T-cell (primary cell): ENCODE results near the gene JMJD8. TPM values are rescaled to one million over a fixed set of nuclear protein-coding genes. Genes with fewer than 3 reads are reported as not detected.

Source experiments
- ATAC-seq, 4 experiments: fragments of 200-7000 bp in 3 of 4; fragments of 150-1000 bp in 1 of 4; cut with Tn5 transposase; replicated peaks in 1 of 4; 1 replicate in 3 of 4; 2 replicates in 1 of 4; pipeline ENCODE4 v1.10.0; 2021; ENCODE audit warnings: moderate library complexity in 3 of 4, mild to moderate bottlenecking in 2 of 4, moderate number of reproducible peaks in 1 of 4
- CTCF ChIA-PET, 2 donors: fragments of 300-600 bp; sonication (Branson Sonifier 250); formaldehyde crosslinking; loops; one replicate each; lab custom pipeline; 2022; ENCODE audit warnings: antibody characterized with exemption in 2 of 2; lab: Charles Lee
- POLR2A ChIA-PET, 2 donors: fragments of 300-600 bp; sonication (Branson Sonifier 250); formaldehyde crosslinking; loops; one replicate each; lab custom pipeline; 2022; ENCODE audit warnings: antibody characterized with exemption in 2 of 2; lab: Charles Lee
- DNase-seq, 35 experiments: peaks; one replicate each; pipeline versions ENCODE4 v3.0.0 to v3.0.0-alpha.2; 2013 to 2023
- H3K27ac ChIP-seq: one replicate; pipeline ENCODE4 v1.5.1; 2013; ENCODE audit warnings: low read length
- H3K27me3 ChIP-seq, 2 experiments: replicated peaks in 1 of 2; 1 replicate in 1 of 2; 2 replicates in 1 of 2; pipeline versions ENCODE4 v1.6.1 to v1.7.0; 2013; ENCODE audit warnings: low read length in 1 of 2, mixed read lengths in 1 of 2; ENCODE audit not compliant: control insufficient read depth in 2 of 2, insufficient read depth in 2 of 2; ENCODE audit errors: extremely low read depth in 1 of 2
- H3K36me3 ChIP-seq, 2 donors: 1 replicate in 1 of 2; 2 replicates in 1 of 2; pipeline versions ENCODE4 v1.6.1 to v1.7.0; 2013; ENCODE audit warnings: low read length in 1 of 2; ENCODE audit not compliant: control insufficient read depth in 2 of 2, insufficient read depth in 1 of 2; ENCODE audit errors: extremely low read depth in 1 of 2
- H3K4me1 ChIP-seq, 2 experiments: 1 replicate in 1 of 2; 2 replicates in 1 of 2; pipeline versions ENCODE4 v1.6.1 to v1.7.0; 2013; ENCODE audit warnings: low read length in 2 of 2, mixed read lengths in 1 of 2; ENCODE audit not compliant: insufficient read depth in 2 of 2, control insufficient read depth in 1 of 2; ENCODE audit errors: extremely low read depth in 1 of 2
- H3K4me3 ChIP-seq, 2 donors: 1 replicate in 1 of 2; 2 replicates in 1 of 2; pipeline versions ENCODE4 v1.5.1 to v1.7.0; 2013; ENCODE audit warnings: mild to moderate bottlenecking in 2 of 2, low read length in 1 of 2, moderate library complexity in 1 of 2; ENCODE audit not compliant: control insufficient read depth in 1 of 2; ENCODE audit errors: extremely low read depth in 1 of 2
- H3K9me3 ChIP-seq: 2 replicates; pipeline ENCODE4 v1.7.0; 2013
- H3K27ac Mint-ChIP-seq, 2 donors: one replicate each; pipeline ENCODE4 v1.8.0; 2020 to 2021; ENCODE audit warnings: mild to moderate bottlenecking in 2 of 2, mixed read lengths in 2 of 2
- H3K27me3 Mint-ChIP-seq, 2 donors: one replicate each; pipeline ENCODE4 v1.8.0; 2021 to 2022; ENCODE audit warnings: mixed read lengths in 2 of 2
- H3K36me3 Mint-ChIP-seq: one replicate; pipeline ENCODE4 v1.8.0; 2021; ENCODE audit warnings: mixed read lengths
- H3K4me1 Mint-ChIP-seq, 3 donors: one replicate each; pipeline ENCODE4 v1.8.0; 2020 to 2022; ENCODE audit warnings: mixed read lengths in 3 of 3, mild to moderate bottlenecking in 1 of 3
- H3K4me3 Mint-ChIP-seq, 3 donors: one replicate each; pipeline ENCODE4 v1.8.0; 2020 to 2022; ENCODE audit warnings: mild to moderate bottlenecking in 3 of 3, mixed read lengths in 3 of 3, moderate library complexity in 3 of 3
- H3K9me3 Mint-ChIP-seq, 3 donors: one replicate each; pipeline ENCODE4 v1.8.0; 2020 to 2022; ENCODE audit warnings: mixed read lengths in 3 of 3
- WGBS: methylation state at CpG from one replicate; pipeline ENCODE4 v1.1.5; 2013; ENCODE audit warnings: missing lambda C conversion rate; ENCODE audit not compliant: insufficient coverage; 5-methylcytosine and 5-hydroxymethylcytosine counted together
- total RNA-seq, 35 experiments: library from RNA in 6 of 35; stranded (reverse) in 6 of 35; fragments of 120-200 nt in 1 of 35; gene quantifications; one replicate each; pipeline versions ENCODE4 v1.2.1 to v1.2.4 and lab custom pipeline; 2013 to 2026

Gene JMJD8
- total RNA-seq, 5 donors from 2014 or later (not counting 1 experiment from before 2014, with no cell fraction given) = 27.3 to 54.4 (median 49.1) TPM

GRCh38 chr16:722835-723633 lies 38.9 kb upstream of the JMJD8 start:
- DNase-seq = no peak
- Histone ChIP-seq H3K4me3 (no peak overlapping the region), H3K27me3 (peaks cover 0 to 8% of the 10 kb centered on the region in 2 experiments), H3K4me1 (peaks cover 5 to 66% of the 10 kb centered on the region in 2 experiments), H3K27ac (peak overlapping the region; percentile 69), H3K9me3 (no peaks in the 10 kb centered on the region), H3K36me3 (no peaks in the 10 kb centered on the region)
- no peaks in the 10 kb centered on the region for H3K27me3 Mint-ChIP-seq
- H3K27ac Mint-ChIP-seq = peak overlapping the region in 1 of 2 donors; percentile 43
- 89% methylated on average over 20 of the region's 24 CpGs for WGBS
- peaks cover 19 to 26% (median 20%) of the 10 kb centered on the region in 3 donors for H3K4me1 Mint-ChIP-seq
- peak overlapping the region; percentile 24 to 64 (median 25) for H3K4me3 Mint-ChIP-seq
- ChIA-PET POLR2A (no interaction called here), CTCF (no interaction called here)
- ATAC-seq = no peak
- H3K9me3 Mint-ChIP-seq = no peaks in the 10 kb centered on the region
- H3K36me3 Mint-ChIP-seq = no peaks in the 10 kb centered on the region

DNA sequence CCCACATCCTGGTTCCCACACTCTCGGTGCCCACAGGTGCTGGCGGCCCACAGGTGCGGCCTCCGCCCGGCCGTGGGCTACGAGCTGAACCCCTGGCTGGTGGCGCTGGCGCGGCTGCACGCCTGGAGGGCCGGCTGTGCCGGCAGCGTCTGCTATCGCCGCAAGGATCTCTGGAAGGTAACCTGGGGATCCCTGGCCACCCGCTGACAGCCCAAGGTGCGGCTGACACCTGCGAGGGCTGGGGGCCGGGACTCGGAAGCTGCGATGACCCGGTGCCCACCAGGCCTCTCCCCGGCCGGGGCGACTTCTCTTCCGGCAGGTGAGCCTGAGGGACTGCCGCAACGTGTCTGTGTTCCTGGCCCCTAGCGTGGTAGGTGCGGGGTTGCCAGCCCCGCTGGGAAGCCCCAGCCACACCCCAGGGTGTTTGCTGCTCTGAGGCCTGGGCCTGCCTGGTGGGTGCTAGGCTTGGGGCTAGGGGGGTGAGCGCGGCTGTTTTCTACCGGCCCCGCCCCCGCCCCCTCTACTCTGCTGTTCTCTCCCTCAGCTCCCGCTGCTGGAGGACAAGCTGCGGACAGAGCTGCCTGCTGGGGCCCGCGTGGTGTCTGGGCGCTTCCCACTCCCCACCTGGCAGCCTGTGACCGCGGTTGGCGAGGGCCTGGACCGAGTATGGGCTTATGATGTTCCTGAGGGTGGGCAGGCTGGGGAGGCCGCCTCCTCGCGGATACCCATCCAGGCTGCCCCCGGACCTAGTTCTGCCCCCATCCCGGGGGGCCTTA lies 37.8 kb upstream of the JMJD8 start:
- WGBS = 29% methylated on average over 37 of the region's 51 CpGs
- H3K27me3 Mint-ChIP-seq = no peaks in the 10 kb centered on the region
- peaks cover 19 to 26% (median 20%) of the 10 kb centered on the region in 3 donors for H3K4me1 Mint-ChIP-seq
- Histone ChIP-seq H3K27ac (peak overlapping the region; percentile 69), H3K27me3 (peaks cover 0 to 12% of the 10 kb centered on the region in 2 experiments), H3K36me3 (no peaks in the 10 kb centered on the region), H3K9me3 (no peaks in the 10 kb centered on the region), H3K4me1 (peaks cover 5 to 58% of the 10 kb centered on the region in 2 experiments), H3K4me3 (peak overlapping the region; percentile 18 to 36)
- CTCF ChIA-PET = interaction anchor here in 1 of 2 donors (2.0 kb wide), 1 partner anchor 10 kb away, joined by 5 read pairs; no protein-coding TSS in a partner anchor
- H3K27ac Mint-ChIP-seq = no peak overlapping the region
- DNase-seq (peak in 12 of 35 experiments; percentile 14 to 66 (median 34)), ATAC-seq (peak in 2 of 4 experiments; percentile 27 to 48)
- H3K9me3 Mint-ChIP-seq = no peaks in the 10 kb centered on the region
- no peaks in the 10 kb centered on the region for H3K36me3 Mint-ChIP-seq
- POLR2A ChIA-PET = interaction anchor here in 1 of 2 donors (0.6 kb wide), 1 partner anchor 248 kb away, joined by 3 read pairs; no protein-coding TSS in a partner anchor
- peak overlapping the region; percentile 46 to 64 (median 63) for H3K4me3 Mint-ChIP-seq

- no peaks in the 10 kb centered on the region for H3K36me3 Mint-ChIP-seq
- ChIA-PET POLR2A (interaction anchor here in 1 of 2 donors (0.6 kb wide), 1 partner anchor 249 kb away, joined by 3 read pairs; no protein-coding TSS in a partner anchor), CTCF (interaction anchor here in 1 of 2 donors (2.0 kb wide), 1 partner anchor 9 kb away, joined by 5 read pairs; no protein-coding TSS in a partner anchor)
- H3K27ac ChIP-seq = peak within 1 kb of the TSS; percentile 69
- peaks cover 18 to 27% (median 23%) of the 10 kb centered on the region in 3 donors for H3K4me1 Mint-ChIP-seq
- WGBS = 1% methylated on average over 106 of the region's 106 CpGs
- peak within 1 kb of the TSS; percentile 39 to 80 for H3K27ac Mint-ChIP-seq
- no peaks in the 10 kb centered on the region for H3K36me3 ChIP-seq
- H3K9me3 Mint-ChIP-seq = no peaks in the 10 kb centered on the region
- peak within 1 kb of the TSS; percentile 78 to 83 (median 79) for H3K4me3 Mint-ChIP-seq
- H3K4me1 ChIP-seq = peaks cover 5 to 60% of the 10 kb centered on the region in 2 experiments
- peak within 1 kb of the TSS; percentile 55 to 70 for H3K4me3 ChIP-seq
- DNase-seq (peak; percentile 44 to 84 (median 61)), ATAC-seq (peak; percentile 71 to 80 (median 74))
- H3K27me3 ChIP-seq = peaks cover 0 to 16% of the 10 kb centered on the region in 2 experiments
- H3K27me3 Mint-ChIP-seq = peaks cover 3% of the 10 kb centered on the region in 2 donors
- no peaks in the 10 kb centered on the region for H3K9me3 ChIP-seq
Observed at GRCh38 chr16:720990-721764, 37.0 kb upstream of the JMJD8 start, which contains the start of gene ANTKMT. ANTKMT (plus strand) TSS chr16:721146; CDS start chr16:721275, 129 bp downstream.

DNA sequence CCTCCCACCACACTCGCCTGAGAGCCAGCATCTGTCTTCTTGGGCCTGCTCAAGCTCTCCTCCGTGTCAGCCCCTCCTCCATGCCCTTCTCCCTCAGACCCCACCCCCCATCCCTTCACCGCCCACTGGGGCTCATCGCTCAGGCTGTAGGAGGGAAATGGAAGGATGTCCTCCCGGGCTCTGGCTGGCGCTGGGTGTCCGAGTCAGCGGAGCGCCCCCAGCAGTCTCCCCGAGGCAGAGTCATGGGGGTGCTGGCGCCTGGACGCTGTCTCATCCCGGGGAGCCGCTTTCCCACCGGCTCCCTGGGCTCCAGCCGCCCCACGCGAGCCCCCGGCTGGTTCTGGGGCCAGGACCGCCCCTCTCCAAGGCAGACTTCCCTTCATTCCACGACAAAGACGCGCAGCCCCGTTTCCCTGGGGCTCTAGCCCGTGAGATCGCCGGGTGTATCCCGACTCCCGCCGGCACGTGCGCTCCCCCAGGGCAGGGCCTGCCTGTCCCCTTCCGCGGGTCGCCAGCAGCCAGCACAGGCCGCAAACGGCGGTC lies 36.4 kb upstream of the JMJD8 start:
- Mint-ChIP-seq H3K27me3 (peaks cover 3 to 4% of the 10 kb centered on the region in 2 donors), H3K36me3 (no peaks in the 10 kb centered on the region), H3K27ac (peak overlapping the region; percentile 39 to 80), H3K4me1 (peaks cover 21 to 29% (median 27%) of the 10 kb centered on the region in 3 donors), H3K9me3 (no peaks in the 10 kb centered on the region), H3K4me3 (peak overlapping the region; percentile 78 to 83 (median 79))
- WGBS = under 1% methylated on average over 35 of the region's 38 CpGs
- Histone ChIP-seq H3K9me3 (no peaks in the 10 kb centered on the region), H3K4me1 (peaks cover 5 to 60% of the 10 kb centered on the region in 2 experiments), H3K36me3 (no peaks in the 10 kb centered on the region), H3K27ac (peak overlapping the region; percentile 57), H3K4me3 (peak overlapping the region; percentile 55 to 70), H3K27me3 (peaks cover 0 to 20% of the 10 kb centered on the region in 2 experiments)
- DNase-seq (peak in 10 of 35 experiments; percentile 21 to 63 (median 32)), ATAC-seq (peak; percentile 13 to 26 (median 18))
- ChIA-PET POLR2A (no interaction called here), CTCF (interaction anchor here in 1 of 2 donors (0.6 to 2.0 kb wide), 3 partner anchors 8 to 368 kb away, joined by 3 to 6 read pairs (median 5); partner anchors contain the start of gene AXIN1)

DNA sequence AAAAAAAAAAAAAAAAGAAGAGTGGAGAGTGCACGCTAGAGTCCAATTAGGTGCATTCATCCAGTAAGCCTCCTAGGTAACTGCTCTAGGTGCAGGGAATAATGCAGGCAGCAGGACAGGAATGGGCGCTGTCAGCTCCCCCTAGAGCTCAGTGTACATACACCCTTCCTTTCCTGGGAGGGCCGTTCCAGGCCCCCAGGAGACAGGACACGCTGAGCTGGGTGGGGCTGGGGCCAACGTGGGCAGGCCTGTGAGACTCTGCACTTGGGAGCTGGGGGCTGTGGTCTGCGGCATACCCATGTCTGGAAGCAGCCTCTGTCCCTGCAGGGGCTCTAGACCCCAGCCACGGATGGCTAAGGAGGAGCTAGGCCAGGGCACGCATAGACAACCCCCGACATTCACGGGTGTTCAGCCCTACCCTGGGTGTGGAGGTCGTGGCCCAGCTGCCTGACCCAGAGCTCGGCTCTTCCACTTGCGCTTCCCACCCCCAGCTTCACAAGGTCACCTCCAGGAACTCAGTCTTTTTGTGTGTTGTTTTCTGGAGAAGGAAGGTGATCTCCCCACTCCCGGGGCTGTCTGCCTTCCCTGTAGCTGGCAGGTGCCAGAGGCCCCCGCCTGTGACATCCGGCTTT lies 35.8 kb upstream of the JMJD8 start:
- H3K4me3 Mint-ChIP-seq = peak overlapping the region; percentile 78 to 83 (median 79)
- peak overlapping the region; percentile 55 to 70 for H3K4me3 ChIP-seq
- CTCF ChIA-PET = interaction anchor here in 1 of 2 donors (0.6 to 2.0 kb wide), 3 partner anchors 8 to 367 kb away, joined by 3 to 6 read pairs (median 5); partner anchors contain the start of gene AXIN1
- H3K4me1 ChIP-seq = peaks cover 5 to 60% of the 10 kb centered on the region in 2 experiments
- POLR2A ChIA-PET = no interaction called here
- H3K36me3 ChIP-seq = no peaks in the 10 kb centered on the region
- H3K27ac Mint-ChIP-seq = peak overlapping the region; percentile 57 to 80
- no peaks in the 10 kb centered on the region for H3K36me3 Mint-ChIP-seq
- peaks cover 21 to 29% (median 27%) of the 10 kb centered on the region in 3 donors for H3K4me1 Mint-ChIP-seq
- H3K9me3 Mint-ChIP-seq = no peaks in the 10 kb centered on the region
- H3K9me3 ChIP-seq = no peaks in the 10 kb centered on the region
- peaks cover 3 to 4% of the 10 kb centered on the region in 2 donors for H3K27me3 Mint-ChIP-seq
- ATAC-seq (peak in 3 of 4 experiments; percentile 2 to 7 (median 5)), DNase-seq (peak in 1 of 35 experiments; percentile 33)
- H3K27ac ChIP-seq = peak overlapping the region; percentile 57
- WGBS = 13% methylated on average over 5 of the region's 16 CpGs
- H3K27me3 ChIP-seq = peaks cover 0 to 20% of the 10 kb centered on the region in 2 experiments
